ENCODE data around the gene OR7E24.
"Not testable (repeated sequence)": the region's sequence is repeated elsewhere in the genome, so short reads cannot be mapped to it uniquely, and the experiment has no call there.

Gene OR7E24

DNA sequence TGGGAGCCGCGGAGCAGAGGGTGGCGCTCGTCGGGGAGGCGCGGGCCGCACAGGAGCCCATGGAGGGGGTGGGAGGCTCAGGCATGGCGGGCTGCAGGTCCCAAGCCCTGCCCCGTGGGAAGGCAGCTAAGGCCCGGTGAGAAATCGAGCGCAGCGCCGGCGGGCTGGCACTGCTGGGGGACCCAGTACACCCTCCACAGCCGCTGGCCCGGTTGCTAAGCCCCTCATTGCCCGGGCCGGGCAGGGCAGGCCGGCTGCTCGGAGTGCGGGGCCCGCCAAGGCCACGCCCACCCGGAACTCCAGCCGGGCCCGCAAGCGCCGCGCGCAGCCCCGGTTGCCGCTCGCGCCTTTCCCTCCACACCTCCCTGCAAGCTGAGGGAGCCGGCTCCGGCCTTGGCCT is 32.8 kb downstream of the OR7E24 start:
- not testable (repeated sequence) for H3K4ac ChIP-seq (ENCODE audit: low read length); H3K4me3 ChIP-seq (ENCODE audit: low read length in 2 of 2); H2AK5ac ChIP-seq (ENCODE audit: low read depth, low read length); DNase-seq (ENCODE audit: low spot score); H2BK12ac ChIP-seq (ENCODE audit: low read length); H3K79me1 ChIP-seq (ENCODE audit: low read depth, low read length); H3K4me2 ChIP-seq (ENCODE audit: insufficient read depth, low read length, poor library complexity, severe bottlenecking); H2AFZ ChIP-seq (ENCODE audit: low read length); H3K4me1 ChIP-seq (ENCODE audit: control insufficient read depth in 2 of 2, insufficient read depth in 1 of 2, low read depth in 1 of 2, low read length in 2 of 2); H3K27me3 ChIP-seq (ENCODE audit: control insufficient read depth in 3 of 3, insufficient read depth in 3 of 3, low read depth in 1 of 3, low read length in 3 of 3); H3K27ac ChIP-seq (replicated peaks; ENCODE audit: low read length); H3K9ac ChIP-seq (ENCODE audit: low read depth, low read length, poor library complexity); H3K14ac ChIP-seq (ENCODE audit: low read length); H3K18ac ChIP-seq (ENCODE audit: low read length); H2BK5ac ChIP-seq (ENCODE audit: low read length); H2BK15ac ChIP-seq (ENCODE audit: low read length); H4K8ac ChIP-seq (ENCODE audit: low read depth, low read length); H2BK120ac ChIP-seq (ENCODE audit: low read depth, low read length); H3K23ac ChIP-seq (ENCODE audit: low read depth, low read length, poor library complexity); H4K91ac ChIP-seq (ENCODE audit: low read depth, low read length, poor library complexity); H3K36me3 ChIP-seq (replicated peaks in 1 of 2; ENCODE audit: control insufficient read depth in 2 of 2, insufficient read depth in 2 of 2, low read length in 2 of 2)
- no CpG with 5 or more reads among the region's 38 CpGs for WGBS, 2 donors (ENCODE audit: extremely low coverage in 2 of 2, insufficient read length in 2 of 2, insufficient replicate concordance in 1 of 2)
- peaks cover 6 to 22% of the 10 kb centered on the region in 2 donors for H3K9me3 ChIP-seq (replicated peaks in 1 of 2; ENCODE audit: control insufficient read depth in 2 of 2, insufficient read depth in 1 of 2, low read depth in 1 of 2, low read length in 2 of 2)

DNA sequence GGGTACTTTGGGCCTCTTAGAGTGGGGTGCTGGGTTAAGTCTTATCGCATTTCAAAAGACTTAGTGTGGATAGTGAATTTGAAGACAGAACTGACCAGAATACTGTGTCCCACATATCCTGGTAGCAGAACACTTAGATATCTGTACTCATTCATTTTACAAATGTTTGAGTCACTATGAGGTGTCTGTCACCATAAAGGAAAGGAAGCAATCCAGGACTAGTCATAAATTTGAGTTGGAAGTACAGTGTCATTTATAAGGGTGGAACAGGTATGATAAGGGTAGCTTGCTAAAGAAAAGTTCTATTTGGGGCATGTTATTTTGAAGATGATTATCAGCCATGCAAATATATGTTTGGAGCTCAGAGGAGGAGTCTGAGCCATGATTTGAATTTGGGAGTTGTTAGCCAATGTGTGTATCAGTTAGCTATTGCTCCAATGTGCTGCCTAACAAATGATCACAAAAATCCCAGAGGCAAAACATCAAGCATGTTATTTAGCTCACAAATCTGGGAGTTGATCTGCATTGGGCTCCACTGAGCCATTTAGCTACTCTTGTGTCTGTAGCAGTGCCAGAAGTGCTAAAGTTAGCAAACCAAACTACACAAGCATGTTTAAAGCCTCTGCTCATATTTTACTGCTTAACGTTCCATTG is 38.6 kb downstream of the OR7E24 start:
- no peaks in the 10 kb centered on the region for H3K27me3 ChIP-seq (ENCODE audit: control insufficient read depth in 3 of 3, insufficient read depth in 3 of 3, low read depth in 1 of 3, low read length in 3 of 3)
- no peak overlapping the region for H3K27ac ChIP-seq (replicated peaks; ENCODE audit: low read length)
- H3K9me3 ChIP-seq (replicated peaks in 1 of 2; ENCODE audit: control insufficient read depth in 2 of 2, insufficient read depth in 1 of 2, low read depth in 1 of 2, low read length in 2 of 2) = peaks cover 19 to 41% of the 10 kb centered on the region in 2 donors
- no peak overlapping the region for H2BK5ac ChIP-seq (ENCODE audit: low read length)
- peaks cover 0 to 14% of the 10 kb centered on the region in 2 donors for H3K36me3 ChIP-seq (replicated peaks in 1 of 2; ENCODE audit: control insufficient read depth in 2 of 2, insufficient read depth in 2 of 2, low read length in 2 of 2)
- no peak overlapping the region for H2AFZ ChIP-seq (ENCODE audit: low read length)
- WGBS, 2 donors (ENCODE audit: extremely low coverage in 2 of 2, insufficient read length in 2 of 2, insufficient replicate concordance in 1 of 2) = no CpG with 5 or more reads among the region's 2 CpGs
- no peak overlapping the region for H3K4me2 ChIP-seq (ENCODE audit: insufficient read depth, low read length, poor library complexity, severe bottlenecking)
- no peak overlapping the region for H3K4ac ChIP-seq (ENCODE audit: low read length)
- no peak overlapping the region for H3K18ac ChIP-seq (ENCODE audit: low read length)
- no peak overlapping the region for H3K14ac ChIP-seq (ENCODE audit: low read length)
- no peak overlapping the region for H2BK12ac ChIP-seq (ENCODE audit: low read length)
- H3K4me3 ChIP-seq (ENCODE audit: low read length in 2 of 2) = no peak overlapping the region
- H3K23ac ChIP-seq (ENCODE audit: low read depth, low read length, poor library complexity) = no peak overlapping the region
- no peaks in the 10 kb centered on the region for H3K79me1 ChIP-seq (ENCODE audit: low read depth, low read length)
- H2BK15ac ChIP-seq (ENCODE audit: low read length) = no peak overlapping the region
- H4K91ac ChIP-seq (ENCODE audit: low read depth, low read length, poor library complexity) = no peak overlapping the region
- no peak for DNase-seq (ENCODE audit: low spot score)
- no peak overlapping the region for H4K8ac ChIP-seq (ENCODE audit: low read depth, low read length)
- no peak overlapping the region for H2AK5ac ChIP-seq (ENCODE audit: low read depth, low read length)
- H3K9ac ChIP-seq (ENCODE audit: low read depth, low read length, poor library complexity) = no peak overlapping the region
- no peak overlapping the region for H2BK120ac ChIP-seq (ENCODE audit: low read depth, low read length)
- H3K4me1 ChIP-seq (ENCODE audit: control insufficient read depth in 2 of 2, insufficient read depth in 1 of 2, low read depth in 1 of 2, low read length in 2 of 2) = no peaks in the 10 kb centered on the region

DNA sequence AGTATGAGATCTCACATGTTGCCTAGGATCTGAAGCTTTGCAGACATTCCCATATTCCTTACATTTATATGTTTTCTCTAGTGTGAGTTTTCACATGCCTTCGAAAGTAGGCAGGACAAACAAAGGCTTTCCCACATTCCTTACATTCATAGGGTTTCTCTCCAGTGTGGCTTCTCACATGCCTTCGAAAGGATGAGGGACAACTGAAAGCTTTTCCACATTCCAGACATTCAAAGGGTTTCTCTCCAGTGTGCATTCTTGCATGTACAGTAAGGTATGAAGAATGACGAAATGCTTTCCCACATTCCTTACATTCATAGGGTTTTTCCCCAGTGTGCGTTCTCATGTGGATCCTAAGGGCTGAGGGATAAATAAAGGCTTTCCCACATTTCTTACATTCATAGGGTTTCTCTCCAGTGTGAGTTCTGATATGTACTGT is 44.7 kb downstream of the OR7E24 start:
- Histone ChIP-seq H3K14ac (ENCODE audit: low read length) (no peak overlapping the region), H3K23ac (ENCODE audit: low read depth, low read length, poor library complexity) (no peak overlapping the region), H3K27me3 (ENCODE audit: control insufficient read depth in 3 of 3, insufficient read depth in 3 of 3, low read depth in 1 of 3, low read length in 3 of 3) (peaks cover 0 to 3% (median 0%) of the 10 kb centered on the region in 3 experiments), H3K4me3 (ENCODE audit: low read length in 2 of 2) (no peak overlapping the region), H3K9ac (ENCODE audit: low read depth, low read length, poor library complexity) (no peak overlapping the region), H2BK120ac (ENCODE audit: low read depth, low read length) (no peak overlapping the region), H3K27ac (replicated peaks; ENCODE audit: low read length) (no peak overlapping the region), H2BK12ac (ENCODE audit: low read length) (no peak overlapping the region), H3K4me2 (ENCODE audit: insufficient read depth, low read length, poor library complexity, severe bottlenecking) (no peak overlapping the region), H3K4ac (ENCODE audit: low read length) (no peak overlapping the region), H4K8ac (ENCODE audit: low read depth, low read length) (no peak overlapping the region), H2BK15ac (ENCODE audit: low read length) (no peak overlapping the region), H4K91ac (ENCODE audit: low read depth, low read length, poor library complexity) (no peak overlapping the region), H3K79me1 (ENCODE audit: low read depth, low read length) (no peaks in the 10 kb centered on the region), H3K9me3 (replicated peaks in 1 of 2; ENCODE audit: control insufficient read depth in 2 of 2, insufficient read depth in 1 of 2, low read depth in 1 of 2, low read length in 2 of 2) (peaks cover 36 to 86% of the 10 kb centered on the region in 2 donors), H2BK5ac (ENCODE audit: low read length) (no peak overlapping the region), H2AK5ac (ENCODE audit: low read depth, low read length) (no peak overlapping the region), H3K36me3 (replicated peaks in 1 of 2; ENCODE audit: control insufficient read depth in 2 of 2, insufficient read depth in 2 of 2, low read length in 2 of 2) (peaks cover 17 to 65% of the 10 kb centered on the region in 2 donors), H3K18ac (ENCODE audit: low read length) (no peak overlapping the region), H3K4me1 (ENCODE audit: control insufficient read depth in 2 of 2, insufficient read depth in 1 of 2, low read depth in 1 of 2, low read length in 2 of 2) (no peaks in the 10 kb centered on the region), H2AFZ (ENCODE audit: low read length) (no peak overlapping the region)
- no peak for DNase-seq (ENCODE audit: low spot score)
- WGBS, 2 donors (ENCODE audit: extremely low coverage in 2 of 2, insufficient read length in 2 of 2, insufficient replicate concordance in 1 of 2) = no CpG with 5 or more reads among the region's 4 CpGs

DNA sequence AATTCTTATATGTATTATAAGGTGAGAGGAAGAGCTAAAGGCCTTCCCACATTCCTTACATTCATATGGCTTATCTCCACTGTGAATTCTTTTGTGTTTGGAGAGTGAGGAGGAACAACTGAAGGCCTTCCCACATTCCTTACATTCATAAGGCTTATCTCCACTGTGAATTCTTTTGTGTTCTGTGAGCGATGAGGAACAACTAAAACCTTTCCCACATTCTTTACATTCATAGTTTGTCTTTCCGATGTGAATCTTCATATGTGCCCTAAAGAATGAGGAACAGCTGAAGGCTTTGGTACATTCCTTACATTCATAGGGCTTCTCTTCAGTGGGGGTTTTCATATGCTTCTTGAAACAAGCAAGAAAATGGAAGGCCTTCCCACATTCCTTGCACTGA is 45.6 kb downstream of the OR7E24 start:
- Histone ChIP-seq H2BK5ac (ENCODE audit: low read length) (no peak overlapping the region), H3K4me3 (ENCODE audit: low read length in 2 of 2) (no peak overlapping the region), H4K91ac (ENCODE audit: low read depth, low read length, poor library complexity) (no peak overlapping the region), H2AFZ (ENCODE audit: low read length) (no peak overlapping the region), H3K23ac (ENCODE audit: low read depth, low read length, poor library complexity) (no peak overlapping the region), H3K9ac (ENCODE audit: low read depth, low read length, poor library complexity) (no peak overlapping the region), H3K79me1 (ENCODE audit: low read depth, low read length) (no peaks in the 10 kb centered on the region), H2BK120ac (ENCODE audit: low read depth, low read length) (no peak overlapping the region), H3K14ac (ENCODE audit: low read length) (no peak overlapping the region), H2BK12ac (ENCODE audit: low read length) (no peak overlapping the region), H4K8ac (ENCODE audit: low read depth, low read length) (no peak overlapping the region), H3K18ac (ENCODE audit: low read length) (no peak overlapping the region), H3K4me1 (ENCODE audit: control insufficient read depth in 2 of 2, insufficient read depth in 1 of 2, low read depth in 1 of 2, low read length in 2 of 2) (no peaks in the 10 kb centered on the region), H2BK15ac (ENCODE audit: low read length) (no peak overlapping the region), H3K4ac (ENCODE audit: low read length) (no peak overlapping the region), H3K9me3 (replicated peaks in 1 of 2; ENCODE audit: control insufficient read depth in 2 of 2, insufficient read depth in 1 of 2, low read depth in 1 of 2, low read length in 2 of 2) (peaks cover 40 to 91% of the 10 kb centered on the region in 2 donors), H3K27ac (replicated peaks; ENCODE audit: low read length) (no peak overlapping the region), H3K4me2 (ENCODE audit: insufficient read depth, low read length, poor library complexity, severe bottlenecking) (no peak overlapping the region), H3K36me3 (replicated peaks in 1 of 2; ENCODE audit: control insufficient read depth in 2 of 2, insufficient read depth in 2 of 2, low read length in 2 of 2) (peaks cover 17 to 74% of the 10 kb centered on the region in 2 donors), H2AK5ac (ENCODE audit: low read depth, low read length) (no peak overlapping the region), H3K27me3 (ENCODE audit: control insufficient read depth in 3 of 3, insufficient read depth in 3 of 3, low read depth in 1 of 3, low read length in 3 of 3) (peaks cover 0 to 3% (median 0%) of the 10 kb centered on the region in 3 experiments)
- no CpG with 5 or more reads among the region's 2 CpGs for WGBS, 2 donors (ENCODE audit: extremely low coverage in 2 of 2, insufficient read length in 2 of 2, insufficient replicate concordance in 1 of 2)
- no peak for DNase-seq (ENCODE audit: low spot score)

Data from neuronal stem cell (in vitro differentiated cells).